Medulla oblongata (tissue), 1 donor: Measurements from ENCODE around the gene CLASP1.
"Not testable (repeated sequence)": the region's sequence is repeated elsewhere in the genome, so short reads cannot be mapped to it uniquely, and the experiment has no call there.

Experiments
- DNase-seq: peaks from one replicate; pipeline ENCODE4 v3.0.0-alpha.2; 2015; ENCODE audit errors: extremely low spot score

CLASP1 gene

DNA sequence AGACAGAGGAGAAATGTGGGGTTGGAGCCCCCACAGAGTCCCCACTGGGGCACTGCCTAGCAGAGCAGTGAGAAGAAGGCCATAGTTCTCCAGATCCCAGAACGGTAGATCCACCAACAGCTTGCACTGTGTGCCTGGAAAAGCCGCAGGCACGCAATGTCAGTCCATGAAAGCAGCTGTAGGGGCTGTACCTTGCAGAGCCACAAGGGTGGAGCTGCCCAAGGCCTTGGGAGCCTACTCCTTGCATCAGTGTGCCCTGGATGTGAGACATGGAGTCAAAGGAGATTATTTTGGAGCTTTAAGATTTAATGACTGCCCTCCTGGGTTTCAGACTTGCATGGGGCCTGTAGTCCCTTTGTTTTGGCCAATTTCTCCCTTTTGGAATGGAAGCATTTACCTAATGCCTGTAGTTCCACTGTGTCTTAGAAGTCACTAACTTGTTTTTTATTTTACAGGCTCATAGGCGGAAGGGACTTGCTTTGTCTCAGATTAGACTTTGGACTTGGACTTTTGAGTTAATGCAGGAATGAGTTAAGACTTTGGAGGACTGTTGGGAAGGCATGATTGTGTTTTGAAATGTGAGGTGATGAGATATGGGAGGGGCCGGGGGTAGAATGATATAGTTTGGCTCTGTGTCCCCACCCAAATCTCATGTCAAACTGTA lies 274.7 kb downstream of the CLASP1 start:
- not testable (repeated sequence) for DNase-seq

- no peak for DNase-seq
Observed at GRCh38 chr2:121372721-121373353, 276.4 kb downstream of the CLASP1 start.

DNA sequence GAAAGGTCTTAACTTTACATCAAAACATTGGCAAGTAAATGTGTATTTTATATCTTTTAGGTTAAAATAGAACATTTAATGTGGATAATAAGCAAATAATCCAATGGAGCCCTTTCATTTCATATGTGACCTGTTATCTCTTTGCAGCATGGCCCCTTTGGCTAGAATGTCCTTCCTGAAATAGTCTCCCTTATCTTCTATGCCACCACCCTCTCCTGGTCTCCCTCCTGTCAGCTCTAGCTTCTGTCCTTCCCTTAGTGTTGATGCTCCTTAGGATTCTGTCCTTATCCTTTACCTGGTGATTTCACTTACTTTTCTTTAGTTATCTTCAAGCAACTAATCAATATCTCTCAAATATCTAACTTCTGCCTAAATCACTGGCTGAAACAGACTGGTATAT lies 277.2 kb downstream of the CLASP1 start:
- no peak for DNase-seq

GRCh38 chr2:121368836-121369235 lies 280.4 kb downstream of the CLASP1 start:
- no peak for DNase-seq

- no peak for DNase-seq
Observed at GRCh38 chr2:121368155-121368554, 281.1 kb downstream of the CLASP1 start.

DNA sequence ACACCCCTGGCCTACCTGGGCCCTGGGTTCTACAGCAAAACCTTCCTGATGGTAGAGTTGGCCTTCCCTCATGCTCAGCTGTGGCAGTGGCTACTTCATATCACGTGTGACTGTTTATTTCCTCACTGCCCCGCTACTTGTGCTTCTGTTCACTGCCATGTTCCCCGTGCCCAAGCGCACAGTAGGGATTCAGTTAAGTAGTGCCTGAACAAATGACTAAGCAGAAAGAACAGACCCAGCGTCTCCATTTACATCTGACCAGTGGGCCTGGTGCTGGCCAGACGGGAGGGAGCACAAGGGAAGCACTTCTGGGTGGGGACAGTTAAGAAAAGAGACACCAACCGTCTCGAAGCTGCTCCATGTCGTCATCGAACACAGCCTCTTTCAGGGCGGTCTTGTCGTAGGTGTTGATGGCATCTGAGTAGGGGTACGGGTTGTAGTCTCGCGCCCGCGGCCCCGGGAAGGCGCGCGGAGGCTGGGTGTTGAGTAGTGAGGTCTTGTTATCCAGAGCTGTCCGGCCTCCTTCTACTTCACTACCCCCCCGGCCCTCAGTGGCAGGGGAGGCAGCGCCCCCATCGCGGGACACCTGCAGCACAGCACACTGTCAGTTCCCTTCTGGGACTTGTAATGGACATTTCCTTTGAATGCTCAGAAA lies 281.9 kb downstream of the CLASP1 start:
- no peak for DNase-seq

DNA sequence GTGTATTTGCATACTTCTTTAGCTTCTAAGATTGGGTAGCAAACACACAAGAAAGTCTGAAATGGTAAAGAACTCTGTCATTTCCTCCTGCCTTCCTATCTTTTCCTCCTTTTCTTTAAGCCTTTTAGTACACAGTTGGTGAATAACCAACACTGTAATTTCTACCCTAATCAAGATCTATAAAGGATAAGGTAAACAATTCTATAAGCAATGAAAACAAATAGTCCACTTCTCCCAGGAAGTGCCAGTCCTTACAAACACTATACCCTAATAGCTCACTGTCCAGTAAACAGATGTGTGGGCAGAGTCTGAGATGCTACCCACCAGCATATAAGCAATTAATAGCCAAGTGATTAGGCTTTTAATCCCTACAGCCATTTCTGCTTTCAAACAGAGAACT lies 283.2 kb downstream of the CLASP1 start:
- DNase-seq, result no peak

DNA sequence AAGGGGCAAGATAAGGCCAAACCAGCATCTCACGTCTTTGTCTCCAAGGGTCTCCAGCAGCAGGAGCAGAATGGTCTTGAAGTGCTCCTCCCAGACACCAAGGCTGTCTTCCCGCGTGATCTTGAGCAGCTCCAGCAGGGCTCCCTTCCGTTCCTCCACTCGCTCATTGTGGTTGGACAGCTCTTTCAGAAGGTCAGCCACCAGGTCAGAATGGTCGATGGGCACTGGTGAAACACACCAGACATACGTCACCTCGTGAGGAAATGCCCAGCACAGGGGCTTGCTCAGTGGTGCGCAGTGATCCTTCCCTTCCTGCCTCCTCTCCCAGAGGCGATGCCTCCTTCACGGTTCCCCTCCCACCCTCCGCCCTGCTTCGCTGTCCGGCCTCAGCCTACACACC lies 284.2 kb downstream of the CLASP1 start:
- no peak for DNase-seq

- no peak for DNase-seq
Observed at GRCh38 chr2:121363632-121364420, 285.4 kb downstream of the CLASP1 start.

DNA sequence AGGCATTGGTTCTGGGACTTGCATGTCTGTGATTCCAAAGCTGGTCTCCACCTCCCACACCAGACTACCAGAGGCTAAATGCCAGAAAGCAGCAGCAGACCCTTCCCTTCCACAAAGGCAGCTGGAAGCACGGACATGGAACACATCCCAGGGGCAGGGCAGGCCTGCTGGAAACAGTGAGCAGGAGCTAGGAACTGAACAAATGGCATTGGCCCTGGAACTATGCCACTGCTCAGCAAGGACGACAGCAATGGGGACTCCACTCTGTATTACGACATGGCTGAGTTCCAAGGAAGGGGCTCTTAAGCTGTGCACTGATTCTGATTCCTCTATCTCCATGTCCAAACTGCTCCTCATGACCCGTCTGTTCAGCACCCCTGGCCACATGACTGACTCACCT lies 286.5 kb downstream of the CLASP1 start:
- peak; percentile 22 for DNase-seq

- DNase-seq, result no peak
Observed at GRCh38 chr2:121362226-121362625, 287.0 kb downstream of the CLASP1 start.

DNA sequence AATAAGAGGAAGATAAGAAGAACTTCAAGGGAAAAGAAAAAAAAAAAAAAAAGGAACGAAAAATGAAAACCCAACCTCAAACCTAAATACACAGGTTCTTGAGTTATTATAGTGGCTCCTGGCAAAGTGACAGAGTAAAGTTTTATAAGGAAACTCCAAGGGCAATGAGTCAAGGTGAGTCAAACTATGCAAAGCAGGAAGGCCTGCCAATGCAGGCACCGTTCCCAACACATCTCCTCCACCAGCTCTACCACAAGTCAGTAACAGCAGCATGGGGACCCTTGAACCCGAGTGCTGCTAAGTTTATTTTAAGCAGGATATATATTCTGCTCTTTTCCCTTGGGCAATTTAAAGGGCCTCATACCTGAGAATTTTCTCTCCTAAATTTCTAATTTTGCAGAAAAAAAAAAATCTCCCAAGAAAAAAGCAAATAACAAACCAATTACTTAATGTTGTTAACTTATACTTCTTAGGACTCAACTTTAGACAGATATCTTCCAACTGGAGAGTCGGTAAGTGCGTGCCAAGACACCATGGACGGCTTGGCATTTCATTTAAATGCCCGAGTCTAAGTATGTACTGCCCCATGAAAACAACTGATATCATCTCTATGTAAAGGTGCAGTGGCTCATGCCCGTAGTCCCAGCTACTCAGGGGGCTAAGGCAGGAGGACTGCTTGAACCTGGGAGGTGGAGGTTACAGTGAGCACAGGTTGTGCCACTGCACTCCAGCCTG lies 288.5 kb downstream of the CLASP1 start:
- no peak for DNase-seq

DNA sequence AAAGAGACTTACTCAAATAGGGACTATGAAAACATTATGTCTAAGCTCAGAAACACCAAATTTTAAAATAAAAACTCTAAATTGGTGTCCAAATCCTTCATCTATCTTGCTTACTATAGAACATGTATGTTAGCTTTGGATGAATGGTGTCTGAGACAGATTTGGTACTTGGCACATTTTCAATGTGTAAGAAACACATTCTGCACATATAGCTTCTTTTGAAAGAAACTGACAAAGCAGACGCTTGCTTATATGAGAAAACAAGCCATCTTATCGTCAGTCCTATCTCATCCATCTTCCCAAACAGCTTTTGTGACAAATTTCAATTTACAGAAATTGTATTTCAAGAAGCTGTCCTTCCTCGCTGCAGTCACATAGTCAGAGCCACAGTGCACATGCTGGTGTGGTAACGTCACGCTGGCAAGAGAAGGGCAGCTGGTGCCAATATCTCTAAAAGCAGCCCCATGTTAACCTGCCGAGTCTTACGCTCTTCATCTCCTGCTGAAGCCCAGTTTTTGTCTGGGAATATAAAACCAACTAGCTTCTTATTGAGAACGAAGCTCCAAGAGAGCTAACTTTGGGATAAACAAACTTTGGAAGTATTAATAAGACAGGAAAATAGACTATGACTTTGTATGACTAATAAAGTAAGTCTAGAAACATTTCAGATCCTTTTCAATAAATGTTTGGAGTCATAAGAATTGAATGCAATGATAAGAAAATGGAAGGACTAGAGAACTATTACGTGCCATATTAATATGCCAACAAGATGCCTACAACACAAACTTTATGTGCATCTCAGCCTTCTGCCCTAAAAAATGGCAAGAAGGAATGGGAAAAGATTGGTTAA lies 289.3 kb downstream of the CLASP1 start:
- no peak for DNase-seq

GRCh38 chr2:121359170-121359569 lies 290.1 kb downstream of the CLASP1 start:
- no peak for DNase-seq

- DNase-seq, result no peak
Observed at GRCh38 chr2:121358291-121358690, 291.0 kb downstream of the CLASP1 start.

DNA sequence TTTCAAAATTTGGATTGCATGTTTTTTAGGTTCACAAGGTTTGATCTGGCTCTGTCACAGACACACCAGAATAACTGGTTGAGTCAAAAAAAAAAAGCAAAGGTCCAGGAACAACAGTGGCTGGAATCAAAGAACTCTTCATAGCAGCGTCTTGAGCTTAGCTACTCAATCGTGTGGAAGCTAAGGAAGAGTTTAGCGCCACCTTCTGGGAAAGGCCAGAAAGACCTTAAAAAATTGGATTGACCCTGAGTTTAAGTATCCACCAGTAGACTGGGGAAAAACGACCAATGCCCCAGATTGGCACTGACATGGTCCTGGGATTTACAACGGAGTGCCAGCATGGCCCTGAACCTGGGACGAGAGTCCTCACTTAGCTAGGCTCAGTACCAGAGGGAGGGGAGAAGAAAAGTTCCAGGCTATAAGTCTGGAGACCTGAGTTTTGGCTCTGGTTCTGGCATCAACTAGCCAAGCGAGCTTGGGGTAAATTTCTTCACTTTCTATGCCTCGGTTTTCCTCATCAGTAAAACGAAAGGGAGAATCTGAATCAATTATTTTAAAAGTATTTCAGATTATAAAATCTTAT lies 293.1 kb downstream of the CLASP1 start:
- DNase-seq, result peak; percentile 86

DNA sequence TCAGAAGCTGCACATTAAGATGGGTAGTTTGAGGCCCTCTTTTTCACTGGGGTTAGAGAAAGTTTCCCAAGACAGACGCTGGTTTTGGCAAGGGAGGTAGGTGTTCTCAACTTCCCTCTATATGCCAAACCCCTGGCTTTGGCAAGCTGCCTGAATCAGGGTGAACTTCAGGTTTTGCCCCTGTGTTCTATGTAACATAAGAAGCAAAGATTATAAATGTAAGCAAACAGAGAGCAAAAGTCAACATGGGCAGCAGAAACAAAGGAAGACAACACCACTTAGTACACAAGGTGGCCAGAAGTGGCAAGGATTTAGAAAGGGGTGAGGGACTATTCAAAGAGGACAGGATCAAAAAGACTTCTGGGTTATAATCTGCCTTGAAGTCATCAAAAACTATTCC lies 293.8 kb downstream of the CLASP1 start:
- no peak for DNase-seq

- no peak for DNase-seq
Observed at GRCh38 chr2:121351521-121352318, 297.5 kb downstream of the CLASP1 start.

DNA sequence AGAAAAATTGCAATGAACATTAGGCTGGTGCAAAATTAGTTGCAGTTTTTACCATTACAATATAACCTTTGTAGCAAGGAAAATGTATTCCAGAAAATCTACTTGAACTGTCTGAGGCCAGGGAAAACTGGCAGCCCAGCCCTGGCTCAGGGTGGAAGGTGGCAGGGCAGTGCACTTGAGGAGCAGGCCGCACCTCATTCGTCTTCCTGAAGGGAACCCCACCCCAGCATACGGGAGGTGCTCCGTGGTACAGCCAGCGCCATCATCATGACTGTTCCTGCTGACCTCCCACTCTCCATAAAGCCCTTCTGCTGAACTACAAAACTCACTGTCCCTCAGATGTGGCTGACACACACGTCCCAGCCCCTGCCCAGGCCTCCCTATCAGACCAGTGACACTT lies 298.4 kb downstream of the CLASP1 start:
- no peak for DNase-seq

DNA sequence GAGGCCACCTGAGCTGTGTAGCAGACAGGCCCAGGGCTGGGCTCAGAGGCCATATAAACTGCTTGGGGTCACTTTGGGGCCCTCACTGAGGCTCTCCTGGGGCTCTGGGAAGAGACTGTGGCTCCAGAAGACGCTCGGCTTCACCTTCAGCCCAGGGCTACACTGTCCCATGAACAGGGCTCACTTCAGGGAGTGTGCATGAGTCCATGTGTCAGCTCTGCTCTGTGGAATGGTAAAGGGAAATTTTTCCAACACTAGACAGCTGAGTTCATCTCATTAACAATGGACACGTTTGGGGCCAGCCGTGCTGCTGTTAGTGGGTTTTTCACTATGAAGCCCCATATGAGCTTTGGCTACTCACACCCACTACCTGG lies 298.9 kb downstream of the CLASP1 start:
- DNase-seq, result no peak
